ENCODE results near the gene PCSK5. TPM values are rescaled to one million over a fixed set of nuclear protein-coding genes. Genes with fewer than 3 reads are reported as not detected.

PCSK5 gene
- total and polyA plus RNA-seq, 2 donors (not counting 3 experiments of a cell fraction or from before 2014, with no cell fraction given) = 2.6 to 4.8 TPM

GRCh38 chr9:76399856-76400255, 509.4 kb downstream of the PCSK5 start:
- dilution Hi-C loops (cut with MboI; ENCODE audit: extremely low pct_ligation_motif_present, low sequenced_read_pairs) = no loop called here
- no peaks in the 10 kb centered on the region for H4K20me1 ChIP-seq (replicated peaks; ENCODE audit: control insufficient read depth, extremely low read depth, insufficient read depth, low read length)
- no peak overlapping the region for H3K9ac ChIP-seq (replicated peaks; ENCODE audit: extremely low read depth, insufficient read depth, low read length)
- BruUV-seq (replicated peaks) = no TSS peak
- H3K27ac ChIP-seq (ENCODE audit: insufficient read depth, low read depth, low read length) = no peak overlapping the region
- intact Hi-C loops (cut with micrococcal nuclease) = no loop called here
- FAIRE-seq (no peak), DNase-seq (ENCODE audit: low read depth, low spot score) (no peak)
- H3K9me1 ChIP-seq (replicated peaks; ENCODE audit: control insufficient read depth, extremely low read depth, insufficient read depth, low read length) = no peaks in the 10 kb centered on the region
- TF ChIP-seq CTCF (IDR thresholded peaks at IDR 0.05; ENCODE audit: extremely low read depth in 1 of 2, insufficient read depth in 1 of 2, low read depth in 1 of 2, low read length in 2 of 2) = no peak
- TF ChIP-seq FOS (IDR thresholded peaks at IDR 0.05; ENCODE audit: borderline replicate concordance, insufficient read depth, low read length) = no peak
- no peak for TF ChIP-seq EZH2 (IDR thresholded peaks at IDR 0.05; ENCODE audit: borderline replicate concordance, low read depth, low read length, severe bottlenecking)
- no peak for TF ChIP-seq POLR2A (IDR thresholded peaks at IDR 0.05; ENCODE audit: low read depth, low read length)
- no peak for TF ChIP-seq MAX (IDR thresholded peaks at IDR 0.05; ENCODE audit: insufficient read depth, insufficient read length)
- TF ChIP-seq GATA2 (IDR thresholded peaks at IDR 0.05; ENCODE audit: insufficient read depth, insufficient read length, low read depth, low read length) = no peak
- TF ChIP-seq POLR2AphosphoS5 (IDR thresholded peaks at IDR 0.05; ENCODE audit: insufficient read depth, low read depth, low read length) = no peak
- TF ChIP-seq JUN (IDR thresholded peaks at IDR 0.05; ENCODE audit: borderline replicate concordance, insufficient read depth, insufficient read length, low read depth) = no peak
- TF ChIP-seq MYC (IDR thresholded peaks at IDR 0.05; ENCODE audit: low read depth, low read length) = no peak
- H3K79me2 ChIP-seq (ENCODE audit: control insufficient read depth, insufficient read depth, low read length) = no peaks in the 10 kb centered on the region
- POLR2A ChIA-PET = no interaction called here
- no peak overlapping the region for H3K4me2 ChIP-seq (ENCODE audit: insufficient read depth, low read length)
- no peaks in the 10 kb centered on the region for H3K9me3 ChIP-seq (replicated peaks; ENCODE audit: control insufficient read depth, insufficient read depth, low read length)
- peaks cover 10% of the 10 kb centered on the region for H3K4me1 ChIP-seq (ENCODE audit: control insufficient read depth, extremely low read depth, insufficient read depth, low read length)
- H3K27me3 ChIP-seq (ENCODE audit: control insufficient read depth in 2 of 2, insufficient read depth in 2 of 2, low read length in 2 of 2) = no peaks in the 10 kb centered on the region
- no peak overlapping the region for H2AFZ ChIP-seq (ENCODE audit: low read depth, low read length)
- H3K4me3 ChIP-seq (replicated peaks in 1 of 3; ENCODE audit: insufficient read depth in 1 of 3, low read depth in 1 of 3, low read length in 3 of 3) = no peak overlapping the region
- CTCF ChIA-PET = interaction anchor here (1.0 kb wide), 1 partner anchor 59 kb away, joined by 3 read pairs; the partner anchor contains the start of gene GCNT1
- no peaks in the 10 kb centered on the region for H3K36me3 ChIP-seq (ENCODE audit: control insufficient read depth in 2 of 2, extremely low read depth in 1 of 2, insufficient read depth in 2 of 2, low read length in 2 of 2)
